Measurements from ENCODE around the gene MED13L.

Gene MED13L

DNA sequence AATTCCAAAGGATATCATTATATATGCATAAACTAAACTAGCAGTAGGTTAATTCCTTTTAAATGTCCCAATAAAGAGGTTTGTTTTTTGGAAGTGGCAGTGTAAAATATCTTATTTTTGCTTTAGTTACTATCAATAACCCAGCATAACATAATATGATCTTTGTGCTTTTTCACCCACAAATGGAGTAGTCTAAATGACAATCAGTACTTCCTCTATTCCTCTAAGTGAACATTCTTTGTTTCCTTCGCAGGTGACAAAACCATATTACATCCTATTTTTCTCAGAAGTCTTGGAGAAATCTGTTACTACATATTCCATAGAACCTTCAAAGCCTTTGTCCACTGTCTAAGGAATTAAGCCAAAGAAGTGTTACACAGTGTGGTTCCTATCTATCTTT, 62.5 kb downstream of the MED13L start:
- DNase-seq (ENCODE audit: extremely low read depth in 1 of 2, low read depth in 1 of 2), result no peak

DNA sequence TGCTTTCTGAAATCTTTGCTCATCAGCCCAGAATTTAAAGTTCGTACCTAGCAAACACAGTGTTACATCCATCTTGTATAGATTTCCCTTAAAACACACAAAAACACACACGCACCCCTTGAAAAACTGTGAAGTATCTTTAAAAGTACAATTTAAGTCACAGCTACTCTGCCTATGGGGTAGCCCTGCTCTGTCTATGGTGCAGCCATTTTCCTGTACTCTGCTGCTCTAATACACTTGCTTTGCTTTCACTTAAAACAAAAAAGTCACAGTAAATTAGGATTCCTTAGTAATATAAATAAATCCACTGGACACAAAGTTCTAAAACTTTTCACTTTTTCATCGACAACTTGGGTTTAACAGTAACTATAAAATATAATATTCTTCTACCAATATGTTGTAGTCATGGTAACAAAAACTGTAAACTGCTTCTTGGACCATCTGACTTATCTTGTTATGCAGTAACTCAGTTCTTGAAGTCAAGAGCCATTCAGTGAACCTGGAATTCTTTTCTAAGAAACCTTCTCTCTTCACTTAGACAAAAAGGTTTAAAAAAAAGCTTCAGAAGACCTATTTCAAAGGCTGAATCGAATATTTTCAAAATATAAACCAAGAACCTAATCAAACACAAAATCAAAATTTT, 63.5 kb downstream of the MED13L start:
- DNase-seq (ENCODE audit: extremely low read depth in 1 of 2, low read depth in 1 of 2), result no peak

DNA sequence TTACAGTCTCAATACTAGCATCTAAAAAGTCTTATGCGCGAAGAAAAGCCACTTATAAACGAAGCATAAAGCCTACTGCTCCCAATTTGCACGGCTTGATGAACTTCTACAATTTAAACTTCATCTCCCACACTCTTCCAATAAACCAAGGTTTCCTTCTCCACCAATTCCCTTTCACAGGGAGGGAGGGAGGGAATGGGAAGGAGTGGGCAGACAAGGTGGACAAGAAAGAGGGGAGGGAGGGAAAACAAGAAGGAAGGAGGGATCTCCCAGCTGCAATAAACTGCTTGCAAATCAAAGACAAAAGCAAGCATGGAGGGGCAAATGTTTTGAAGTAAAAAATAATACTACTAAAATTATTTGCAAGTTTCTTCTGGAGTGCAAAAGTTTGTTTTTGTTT, 64.5 kb downstream of the MED13L start:
- no peak for DNase-seq (ENCODE audit: extremely low read depth in 1 of 2, low read depth in 1 of 2)

DNA sequence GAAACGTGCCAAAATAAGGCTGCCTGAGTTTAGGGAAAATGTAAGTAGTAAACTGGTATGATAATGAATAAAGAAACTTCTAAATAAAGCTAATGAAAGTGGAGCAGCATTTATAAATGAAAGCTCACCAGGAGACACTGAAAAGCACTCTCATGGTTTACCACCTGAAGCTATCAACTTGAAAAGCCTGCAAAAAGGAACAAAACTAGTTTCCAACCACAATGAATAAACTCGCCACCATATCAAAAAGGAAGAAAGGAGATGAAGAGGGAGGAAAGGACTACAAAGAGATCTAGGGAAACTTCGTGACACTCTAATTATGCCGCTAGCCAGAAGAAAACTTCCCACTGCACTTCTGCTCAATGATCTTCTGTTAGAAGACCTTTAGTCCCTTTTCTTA, 66.7 kb downstream of the MED13L start:
- no peak for DNase-seq (ENCODE audit: extremely low read depth in 1 of 2, low read depth in 1 of 2)

DNA sequence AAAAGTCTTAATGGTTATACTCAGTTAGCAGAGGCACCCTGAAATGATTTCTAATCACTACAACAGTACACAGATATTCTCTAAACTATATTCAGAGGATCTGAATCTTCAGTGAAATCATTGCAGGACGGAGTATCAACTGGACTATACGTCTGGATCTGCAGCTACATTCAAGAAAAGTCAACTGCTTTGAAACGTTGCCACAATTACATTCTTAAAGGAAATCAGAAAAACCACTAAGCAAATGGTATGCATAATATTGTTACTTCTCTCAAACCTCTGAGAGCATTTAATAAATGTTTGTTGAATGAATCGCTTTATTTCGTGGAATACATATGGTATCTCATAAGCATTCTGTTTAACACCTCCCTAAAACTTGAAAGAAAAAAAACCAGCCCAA, 67.4 kb downstream of the MED13L start:
- no peak for DNase-seq (ENCODE audit: extremely low read depth in 1 of 2, low read depth in 1 of 2)

DNA sequence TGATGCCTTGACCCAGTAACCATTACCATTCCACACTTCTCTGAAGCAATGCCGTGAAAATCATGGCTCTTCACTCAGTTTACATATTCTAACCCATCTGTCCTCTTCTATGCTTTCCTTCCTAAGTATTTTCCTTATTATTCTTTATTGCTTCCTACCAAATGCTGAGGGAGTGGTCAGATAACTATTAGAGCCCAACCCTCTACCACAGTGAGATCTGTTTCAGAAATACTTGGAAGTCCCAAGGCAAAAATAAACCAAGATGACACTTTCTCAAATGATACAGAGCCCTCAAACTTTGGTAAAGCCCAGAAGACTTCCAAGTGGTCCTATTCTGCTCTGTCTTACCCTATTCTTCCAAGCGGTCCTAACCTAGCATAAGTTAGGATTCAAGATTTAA, 68.0 kb downstream of the MED13L start:
- no peak for DNase-seq (ENCODE audit: extremely low read depth in 1 of 2, low read depth in 1 of 2)

DNA sequence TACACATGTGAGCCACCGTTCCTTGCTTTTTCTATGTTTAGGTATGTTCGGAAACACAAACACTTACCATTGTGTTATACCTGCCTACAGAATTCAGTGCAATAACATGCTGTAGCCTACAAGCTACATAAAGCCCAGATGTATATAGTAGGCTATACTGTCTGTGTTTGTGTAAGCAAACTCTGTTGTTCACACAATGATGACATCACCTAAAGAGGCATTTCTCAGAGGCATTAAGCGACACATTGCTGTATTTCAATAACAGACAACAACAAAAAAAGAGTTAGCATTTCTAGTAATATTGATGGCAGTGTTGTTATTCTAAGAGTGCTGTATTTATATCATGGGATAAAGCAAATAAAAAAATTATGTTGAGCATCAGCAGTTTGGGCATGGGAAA, 70.2 kb downstream of the MED13L start:
- no peak for DNase-seq (ENCODE audit: extremely low read depth in 1 of 2, low read depth in 1 of 2)

DNA sequence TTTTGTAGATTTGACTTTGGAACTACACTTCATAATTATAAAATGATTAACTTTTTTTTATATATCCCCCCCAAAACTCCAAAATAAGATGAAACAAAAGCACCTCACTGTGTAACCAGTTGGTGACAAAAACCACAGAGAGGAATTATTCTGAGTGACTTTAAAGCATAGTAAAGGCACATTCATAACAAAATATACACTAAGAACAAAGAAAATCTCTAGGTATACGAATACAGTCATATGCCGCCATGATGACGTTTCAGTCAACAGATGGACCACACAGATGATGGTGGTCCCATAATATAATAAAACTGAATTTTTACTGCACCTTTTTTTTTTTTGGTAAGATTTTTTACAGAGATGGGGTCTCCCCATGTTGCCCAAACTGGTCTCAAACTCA, 70.7 kb downstream of the MED13L start:
- DNase-seq (ENCODE audit: extremely low read depth in 1 of 2, low read depth in 1 of 2), result no peak

DNA sequence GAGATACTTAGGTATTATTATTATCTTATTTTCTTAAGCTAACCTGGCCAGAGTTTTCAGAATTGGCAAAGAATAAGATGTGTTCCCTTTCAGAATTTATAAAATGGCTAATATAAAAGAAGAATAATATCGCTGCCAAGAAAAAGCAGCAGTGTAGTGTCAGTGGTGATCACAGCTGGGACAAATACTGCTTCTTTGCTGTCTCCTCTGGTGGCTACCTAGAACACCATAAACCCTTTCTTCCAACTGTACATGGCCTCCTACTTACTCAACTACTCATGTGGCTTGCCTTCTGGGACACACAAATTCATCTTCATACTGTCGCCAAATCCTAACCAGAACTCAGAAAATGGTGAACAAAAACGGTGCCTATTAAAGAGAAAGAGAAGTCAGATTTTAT, 72.7 kb downstream of the MED13L start:
- DNase-seq (ENCODE audit: extremely low read depth in 1 of 2, low read depth in 1 of 2), result no peak

DNA sequence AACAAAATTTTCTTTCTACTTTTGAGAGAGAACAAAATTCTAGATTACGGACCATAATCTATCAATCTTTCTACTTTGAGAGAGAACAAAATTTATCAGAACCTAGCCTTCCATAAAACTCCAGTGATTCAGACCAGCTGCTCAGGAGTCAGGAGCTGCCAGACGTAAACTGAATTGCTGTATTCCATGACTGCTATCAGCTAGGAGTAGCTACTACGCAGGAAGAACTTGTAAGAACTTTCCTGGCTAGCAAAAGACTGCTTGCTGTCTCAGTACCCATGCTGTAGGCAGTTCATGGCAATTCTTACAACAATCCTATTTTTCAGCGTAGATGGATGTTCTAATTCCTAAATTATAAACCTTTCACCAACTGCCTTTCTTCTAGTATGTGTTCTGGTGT, 73.3 kb downstream of the MED13L start:
- no peak for DNase-seq (ENCODE audit: extremely low read depth in 1 of 2, low read depth in 1 of 2)

DNA sequence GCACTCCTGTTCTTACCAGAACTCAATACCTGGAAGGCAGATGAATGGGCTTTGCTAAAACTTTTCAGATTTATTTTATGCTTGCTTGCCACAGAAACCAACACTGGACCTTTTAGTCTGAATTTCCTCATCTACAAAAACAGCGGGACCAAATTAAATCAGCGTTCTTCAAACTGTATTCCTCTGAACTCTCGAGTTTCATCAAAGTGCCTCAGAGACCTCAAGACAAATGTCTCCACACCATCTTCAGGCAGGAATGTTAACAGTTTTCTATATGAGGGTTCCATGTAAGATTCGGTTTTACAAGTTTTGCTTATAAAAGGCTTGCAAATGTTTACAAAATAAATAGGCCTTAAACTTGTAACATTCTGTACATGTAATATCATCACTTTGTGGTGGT, 74.6 kb downstream of the MED13L start:
- DNase-seq (ENCODE audit: extremely low read depth in 1 of 2, low read depth in 1 of 2), result no peak

DNA sequence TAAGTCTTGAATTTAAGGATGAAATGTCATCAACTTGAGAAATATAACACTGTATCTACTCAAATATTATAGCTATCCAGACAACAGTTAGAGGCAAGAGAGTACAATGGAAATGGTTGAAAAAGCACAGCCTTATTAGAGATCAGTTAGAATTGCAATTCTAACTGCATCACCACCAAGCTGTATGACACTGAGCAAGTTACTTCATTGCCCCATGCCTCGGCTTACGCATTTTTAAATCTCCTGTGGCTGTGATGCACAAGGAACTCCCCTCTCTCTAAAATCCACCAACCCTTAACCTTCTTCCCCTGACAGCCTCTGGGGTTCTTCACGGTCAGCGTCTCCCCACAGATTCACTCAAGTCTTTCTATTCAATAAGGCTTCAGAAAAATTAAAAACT, 75.1 kb downstream of the MED13L start:
- no peak for DNase-seq (ENCODE audit: extremely low read depth in 1 of 2, low read depth in 1 of 2)

DNA sequence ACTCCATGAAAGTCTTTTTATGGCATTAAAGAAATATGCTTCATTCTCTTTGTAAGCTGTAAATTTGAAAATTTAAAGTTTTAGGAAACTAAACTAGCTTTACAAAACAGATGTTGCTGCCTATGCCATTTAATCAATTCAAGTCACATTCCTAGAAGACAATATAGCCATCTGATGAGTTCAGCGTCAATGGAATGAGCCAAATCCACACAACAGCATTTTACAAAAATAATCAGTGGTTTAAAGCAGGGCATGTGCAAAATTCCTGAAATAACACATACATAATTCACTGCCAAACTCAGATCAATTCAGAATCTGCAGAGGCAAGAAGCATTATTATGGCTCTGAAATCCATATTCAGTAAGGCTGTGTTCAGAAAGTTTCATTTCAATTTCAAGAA, 75.6 kb downstream of the MED13L start:
- no peak for DNase-seq (ENCODE audit: extremely low read depth in 1 of 2, low read depth in 1 of 2)

DNA sequence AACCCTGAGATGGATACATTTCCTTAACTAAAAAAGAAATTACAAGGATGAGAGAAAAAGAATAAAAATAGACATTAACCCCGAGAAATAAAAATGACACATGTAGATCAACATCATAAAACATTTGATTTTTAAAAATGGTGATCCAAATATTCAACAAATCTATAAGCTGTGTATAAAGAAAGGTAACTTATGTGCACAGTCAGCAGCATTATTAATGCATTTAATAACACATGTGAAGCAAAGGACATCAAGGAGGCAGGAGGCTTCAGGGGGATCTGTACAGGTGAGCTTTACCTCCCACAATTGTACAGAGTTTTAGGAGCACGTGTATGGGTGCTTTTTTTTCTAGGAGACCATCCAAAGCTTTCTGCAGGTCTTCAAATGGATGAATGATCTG, 76.1 kb downstream of the MED13L start:
- no peak for DNase-seq (ENCODE audit: extremely low read depth in 1 of 2, low read depth in 1 of 2)

DNA sequence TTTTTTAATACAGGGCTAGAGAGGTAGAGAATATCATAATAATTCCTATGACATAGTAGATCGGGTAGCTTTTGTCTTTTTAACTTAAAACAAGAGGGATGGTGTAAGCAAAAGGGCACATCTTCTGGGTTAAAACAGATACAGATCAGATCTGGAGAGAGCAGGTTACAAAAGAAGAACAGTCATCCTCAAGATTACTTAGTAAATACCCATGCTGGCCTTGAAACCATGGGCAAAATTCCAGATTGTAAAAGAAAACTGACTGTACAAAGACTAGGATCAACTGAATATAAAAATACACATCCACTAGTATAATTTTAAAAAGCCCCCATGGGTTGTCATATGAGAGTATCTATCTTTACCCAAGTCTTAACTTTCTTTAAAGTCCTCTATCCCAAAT, 76.7 kb downstream of the MED13L start:
- DNase-seq (ENCODE audit: extremely low read depth in 1 of 2, low read depth in 1 of 2), result no peak

DNA sequence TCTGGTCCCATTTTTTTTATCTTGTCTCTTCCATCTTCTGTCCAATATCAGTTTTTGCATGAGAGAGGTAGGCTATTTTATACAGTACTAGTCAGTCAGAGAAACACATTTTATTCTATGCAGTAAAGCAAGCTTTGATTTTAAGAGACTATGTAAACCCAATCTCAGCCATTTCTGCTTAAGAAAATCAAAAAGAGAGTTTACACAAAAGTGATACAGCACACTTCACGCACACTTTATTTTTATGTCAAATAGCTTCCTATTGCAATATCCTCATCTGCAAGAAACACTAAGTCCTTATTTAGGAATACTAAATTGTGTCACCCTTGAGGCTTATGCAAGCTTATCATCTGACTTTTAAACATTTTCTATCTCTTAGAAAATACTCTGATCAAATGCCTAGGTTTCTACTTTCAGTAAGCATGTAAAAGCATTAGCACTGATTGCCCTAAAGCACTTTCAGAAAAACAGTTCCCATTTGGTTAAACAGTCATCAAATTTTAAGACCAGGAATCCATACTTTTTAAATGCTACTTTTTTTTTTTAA, 78.3 kb downstream of the MED13L start:
- DNase-seq (ENCODE audit: extremely low read depth in 1 of 2, low read depth in 1 of 2), result no peak

DNA sequence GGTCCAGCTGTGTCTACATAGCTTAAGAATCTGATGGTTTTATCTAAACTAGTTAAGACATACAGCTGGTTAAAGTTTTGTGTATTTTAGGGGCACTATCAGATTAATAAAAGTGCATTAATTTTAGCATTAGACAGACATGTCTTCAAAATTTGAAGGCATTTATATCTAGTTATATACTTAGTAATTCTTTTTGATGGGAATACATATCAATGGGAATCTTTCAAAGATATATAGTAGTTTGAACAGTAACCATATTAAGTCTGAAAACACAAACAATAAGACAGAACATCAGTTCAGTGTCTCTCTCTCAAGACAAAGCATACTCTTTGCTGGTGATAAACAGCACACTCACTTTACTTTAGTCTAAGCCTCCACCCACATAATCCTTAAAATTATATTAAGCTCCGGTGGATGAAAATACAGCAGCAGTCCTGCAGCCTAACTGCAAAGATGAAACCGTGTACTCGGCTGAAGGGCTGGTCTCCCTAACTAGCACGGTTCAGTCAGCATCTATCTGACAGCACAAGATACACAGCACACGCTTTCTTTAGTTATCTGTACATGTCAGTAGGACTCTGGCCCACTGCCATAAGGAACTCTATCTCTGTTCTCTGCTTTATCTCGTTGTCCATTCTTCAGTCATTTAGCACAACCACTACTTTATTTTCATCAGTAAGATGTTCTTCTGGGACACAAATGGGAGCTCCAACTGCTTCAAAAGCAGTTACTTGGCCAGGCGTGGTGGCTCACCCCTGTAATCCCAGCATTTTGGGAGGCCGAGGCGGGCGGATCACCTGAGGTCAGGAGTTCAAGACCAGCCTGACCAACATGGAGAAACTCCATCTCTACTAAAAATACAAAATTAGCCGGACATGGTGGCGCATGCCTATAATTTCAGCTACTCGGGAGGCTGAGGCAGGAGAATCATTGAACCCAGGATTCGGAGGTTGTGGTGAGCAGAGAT, 80.5 kb downstream of the MED13L start:
- DNase-seq (ENCODE audit: extremely low read depth in 1 of 2, low read depth in 1 of 2), result no peak

DNA sequence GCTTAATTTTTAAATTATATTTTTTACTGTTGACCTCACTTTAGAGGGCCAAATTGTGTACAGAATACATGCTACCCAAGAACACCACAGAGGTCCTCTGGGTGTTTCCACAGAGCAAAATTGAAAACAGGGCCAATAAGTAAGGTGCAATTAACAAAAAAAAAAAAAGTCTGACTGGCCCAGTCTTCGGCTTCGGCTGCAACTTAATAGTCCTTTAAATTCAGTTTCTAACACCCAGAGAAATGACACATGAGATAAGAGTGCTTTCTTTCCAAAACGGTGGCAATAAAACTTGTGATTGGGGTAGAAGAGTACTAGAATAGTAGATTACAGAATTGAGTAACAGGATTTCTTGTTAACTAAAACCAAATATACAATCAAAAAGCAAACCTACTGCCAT, 81.3 kb downstream of the MED13L start:
- DNase-seq (ENCODE audit: extremely low read depth in 1 of 2, low read depth in 1 of 2), result no peak

DNA sequence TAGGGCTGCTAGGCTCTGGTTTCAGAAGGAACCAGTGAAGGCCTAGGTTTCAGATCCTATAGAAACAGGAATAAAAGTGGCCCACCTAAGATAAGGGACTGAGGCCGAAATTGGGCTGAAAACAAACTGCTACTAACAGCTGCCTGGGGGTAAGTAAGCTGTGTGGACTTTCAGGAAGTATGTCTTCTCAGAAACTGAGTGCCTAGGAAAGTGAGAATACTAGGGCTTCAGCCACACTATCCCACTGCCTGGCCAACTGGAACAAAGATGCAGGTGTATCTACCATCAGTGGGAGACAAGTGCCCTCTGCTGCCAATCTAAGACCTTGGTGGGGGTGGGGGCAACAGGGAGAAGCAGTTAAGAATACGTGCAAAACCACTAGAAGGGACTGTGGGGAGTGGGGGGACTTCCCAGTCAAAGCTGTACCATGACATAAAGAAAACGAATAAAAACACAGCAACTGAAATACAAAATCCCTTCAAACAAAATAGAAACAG, 82.5 kb downstream of the MED13L start:
- no peak for DNase-seq (ENCODE audit: extremely low read depth in 1 of 2, low read depth in 1 of 2)

DNA sequence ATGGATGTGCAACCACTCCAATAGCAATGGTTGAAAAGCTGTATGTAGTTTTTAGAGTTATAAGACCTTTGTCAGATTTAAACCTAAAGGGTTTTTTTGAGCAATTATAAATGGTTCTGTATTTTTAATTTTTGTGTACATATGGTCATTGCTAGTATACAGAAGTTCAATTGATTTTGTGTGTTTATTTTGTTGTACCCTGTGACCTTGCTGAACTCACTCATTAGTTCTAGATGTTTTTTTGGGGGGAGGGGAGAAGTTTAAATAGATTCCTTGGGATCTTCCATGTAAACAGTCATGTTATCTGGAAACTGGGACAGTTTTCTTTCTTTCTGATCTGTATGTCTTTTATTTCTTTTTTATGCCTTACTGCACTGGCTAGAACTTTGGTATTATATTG, 87.8 kb downstream of the MED13L start:
- DNase-seq (ENCODE audit: extremely low read depth in 1 of 2, low read depth in 1 of 2), result no peak

DNA sequence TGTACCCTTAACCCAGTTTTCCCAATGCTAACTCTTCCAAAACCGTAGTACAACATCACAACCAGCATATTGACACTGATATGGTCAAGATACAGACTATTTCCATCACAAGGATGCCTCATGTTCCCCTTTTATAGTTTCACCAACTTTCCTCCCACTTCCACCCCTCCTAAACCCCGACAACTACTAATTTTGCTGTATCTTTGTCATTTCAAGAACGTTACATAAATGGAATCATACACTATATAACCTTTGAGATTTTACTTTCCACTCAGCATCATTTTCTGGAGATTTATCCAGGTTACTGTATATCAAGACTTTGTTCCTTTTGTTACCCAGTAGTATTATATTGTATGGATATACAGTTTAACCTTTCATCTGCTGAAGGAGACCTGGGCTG, 88.9 kb downstream of the MED13L start:
- no peak for DNase-seq (ENCODE audit: extremely low read depth in 1 of 2, low read depth in 1 of 2)

DNA sequence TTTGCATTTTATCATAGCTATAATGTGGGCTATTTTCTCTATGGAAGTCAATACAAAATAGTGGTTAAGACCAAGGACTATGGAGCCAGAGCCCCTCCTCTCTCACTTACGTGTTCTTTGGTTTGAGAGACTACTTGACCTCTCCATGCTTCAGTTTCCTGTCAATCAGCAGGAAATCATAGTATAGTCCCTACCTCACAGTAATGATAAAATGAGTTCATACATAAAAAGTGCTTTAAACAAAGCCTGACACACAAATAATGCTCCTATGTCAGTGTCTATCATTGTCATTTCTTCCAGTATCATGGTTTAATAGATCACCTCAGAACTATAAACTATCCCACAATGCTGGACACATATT, 90.4 kb downstream of the MED13L start:
- no peak for DNase-seq (ENCODE audit: extremely low read depth in 1 of 2, low read depth in 1 of 2)

Measured in activated CD8-positive, alpha-beta memory T cell treated with anti-CD3 and anti-CD28 coated beads for 1 hour (primary cell).